ENCODE data around the gene SPACA7. TPM values are rescaled to one million over a fixed set of nuclear protein-coding genes. Genes with fewer than 3 reads are reported as not detected.

The SPACA7 gene
- total RNA-seq, 1 donor from 2014 or later = not detected

DNA sequence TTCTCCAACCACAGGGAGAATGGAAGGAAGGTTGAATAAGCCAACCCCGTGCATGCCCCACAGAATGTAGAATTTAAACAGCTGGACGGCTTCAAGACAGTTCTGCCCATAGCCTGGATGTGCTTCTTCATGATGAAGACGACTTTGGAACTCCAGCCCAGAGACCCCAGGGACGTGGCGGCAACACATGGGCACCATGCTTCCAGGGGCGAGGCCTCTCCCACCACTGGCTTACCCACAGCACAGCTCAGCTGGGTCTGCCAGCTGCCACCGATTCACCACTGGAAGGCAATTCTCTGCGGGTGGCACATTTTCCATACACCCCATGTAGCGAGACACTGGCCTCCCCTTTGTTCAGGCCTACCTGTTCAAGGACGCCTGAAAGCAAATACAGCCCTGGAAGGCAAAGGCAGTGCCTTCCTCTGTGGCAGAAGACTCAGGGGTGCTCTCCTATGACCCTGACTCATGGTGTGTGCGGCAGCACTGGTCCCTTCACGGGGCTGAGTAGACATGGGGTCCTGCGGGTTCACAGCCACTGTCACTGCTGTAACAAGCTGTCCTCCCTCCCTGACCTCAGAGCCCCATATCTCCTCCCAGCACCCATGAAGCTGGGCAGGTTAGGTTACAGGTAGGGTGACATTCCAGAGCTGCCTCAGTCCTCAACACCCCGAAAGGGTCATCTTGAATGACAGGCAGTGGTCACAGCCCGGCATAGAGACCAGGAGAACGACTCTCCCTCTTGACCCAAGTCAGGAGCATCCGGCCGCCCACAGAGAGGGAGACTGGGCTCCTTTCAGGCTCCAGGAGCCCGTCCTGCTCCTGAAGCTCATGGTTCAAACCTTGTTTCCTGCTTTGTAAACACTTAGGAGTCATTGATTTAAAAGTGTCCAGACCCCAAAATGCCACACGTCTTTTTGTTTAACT lies 72.7 kb downstream of the SPACA7 start:
- no peak for DNase-seq

DNA sequence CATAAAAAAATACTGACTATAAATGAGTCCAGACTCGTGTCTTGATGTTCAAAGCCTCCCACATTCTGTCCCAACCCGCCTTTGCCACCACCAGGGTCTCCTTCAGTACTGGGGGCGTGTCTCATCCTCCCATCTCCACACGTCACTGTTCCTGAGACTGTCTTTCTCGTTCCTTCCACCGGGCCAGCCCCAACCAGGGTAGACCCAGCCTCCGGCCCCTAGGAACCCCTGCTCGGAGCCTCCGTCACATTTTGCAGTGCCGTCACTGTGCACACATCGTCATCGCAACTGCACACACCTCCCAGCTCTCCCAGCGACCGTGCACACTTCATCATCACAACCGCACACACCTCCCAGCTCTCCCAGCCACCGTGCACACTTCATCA lies 73.4 kb downstream of the SPACA7 start:
- DNase-seq = no peak

DNA sequence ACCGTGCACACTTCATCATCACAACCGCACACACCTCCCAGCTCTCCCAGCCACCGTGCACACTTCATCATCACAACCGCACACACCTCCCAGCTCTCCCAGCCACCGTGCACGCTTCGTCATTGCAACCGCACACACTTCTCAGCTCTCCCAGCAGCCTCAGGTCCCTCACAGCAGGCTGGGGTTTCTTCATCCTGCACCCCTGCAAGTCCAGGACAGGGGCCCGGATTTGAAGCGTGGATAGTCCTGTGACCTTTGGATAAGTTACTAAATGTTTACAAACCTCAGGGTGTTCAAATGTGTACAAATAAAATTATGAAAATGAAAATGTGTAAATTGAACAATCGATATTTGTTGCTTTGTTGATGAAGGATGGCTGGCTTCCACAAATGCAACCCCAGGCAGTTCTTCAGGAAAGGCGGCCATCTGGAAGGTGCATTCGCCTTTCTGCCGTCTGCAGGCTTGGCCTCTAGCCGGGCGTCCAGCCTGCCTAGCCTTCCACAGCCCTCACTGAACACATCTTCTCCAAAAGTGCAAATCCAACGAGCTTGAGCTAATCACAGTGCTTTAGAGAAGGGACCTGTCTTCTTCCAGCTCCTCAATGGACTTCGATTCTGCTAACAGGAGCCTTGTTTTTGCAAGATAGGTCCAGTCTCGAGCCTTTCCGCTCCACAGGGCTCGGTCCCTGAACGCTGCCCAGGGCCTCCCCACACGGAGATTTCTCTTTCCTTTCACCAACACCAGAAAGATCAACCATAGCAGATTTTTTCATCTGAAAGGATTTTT lies 74.2 kb downstream of the SPACA7 start:
- DNase-seq = no peak

DNA sequence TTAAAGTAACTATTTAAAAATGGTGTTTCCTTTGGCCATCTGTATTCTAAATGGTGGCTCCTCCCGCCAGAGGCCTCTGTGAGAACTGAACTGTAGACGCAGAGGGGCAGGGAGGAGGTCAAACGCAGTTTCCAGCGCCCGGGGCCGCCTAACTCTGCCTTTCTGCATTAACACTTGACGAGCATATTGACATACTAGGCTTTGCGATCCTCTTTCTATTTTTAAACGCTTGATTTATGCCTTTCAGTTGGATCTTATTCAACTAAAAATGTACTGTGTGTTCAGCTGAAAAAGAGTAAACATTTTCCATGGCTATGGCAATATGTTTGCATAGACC lies 74.7 kb downstream of the SPACA7 start:
- DNase-seq = no peak

GRCh38 chr13:112451512-112452379 lies 75.6 kb downstream of the SPACA7 start:
- DNase-seq = no peak

GRCh38 chr13:112452380-112453206 lies 76.4 kb downstream of the SPACA7 start:
- DNase-seq = no peak

- no peak for DNase-seq
Measured at GRCh38 chr13:112453207-112453829, 77.2 kb downstream of the SPACA7 start.

DNA sequence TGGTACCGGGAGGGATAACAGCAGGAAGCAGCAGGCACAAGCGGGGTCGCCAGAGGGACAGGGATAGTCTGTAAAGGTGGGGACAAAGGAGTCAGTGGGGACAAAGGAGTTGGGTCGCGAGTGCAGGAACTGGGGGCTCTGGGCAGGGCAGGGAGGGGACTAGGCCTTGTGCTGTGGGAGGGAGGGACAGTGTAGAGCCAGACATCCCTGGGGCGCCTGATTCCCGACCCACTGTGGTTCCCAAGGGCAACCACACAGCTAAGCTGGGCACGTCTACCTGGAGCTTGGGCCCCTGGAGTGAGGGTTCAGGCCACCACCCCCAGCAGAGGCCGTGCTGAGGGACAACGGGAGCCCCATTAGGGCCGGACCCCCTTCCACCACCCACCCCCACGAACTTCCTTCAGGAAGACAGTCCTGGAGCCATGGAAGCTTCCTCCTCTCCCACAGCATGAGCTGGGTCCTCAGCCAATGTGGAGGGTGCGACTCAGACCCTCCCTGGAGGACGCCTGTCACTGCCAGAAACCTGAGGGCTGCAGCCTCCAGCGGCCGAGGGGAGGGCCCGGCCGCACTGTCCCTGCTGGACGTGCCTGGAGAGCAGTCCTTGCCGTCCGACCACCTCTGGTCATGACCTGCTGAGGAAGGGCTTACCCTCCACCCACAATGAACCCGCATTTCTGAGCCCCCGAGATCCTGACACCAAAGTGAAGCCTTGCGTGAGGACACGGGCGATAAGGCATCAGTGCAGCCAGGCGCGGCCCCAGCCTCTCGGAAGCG lies 77.9 kb downstream of the SPACA7 start:
- no peak for DNase-seq

DNA sequence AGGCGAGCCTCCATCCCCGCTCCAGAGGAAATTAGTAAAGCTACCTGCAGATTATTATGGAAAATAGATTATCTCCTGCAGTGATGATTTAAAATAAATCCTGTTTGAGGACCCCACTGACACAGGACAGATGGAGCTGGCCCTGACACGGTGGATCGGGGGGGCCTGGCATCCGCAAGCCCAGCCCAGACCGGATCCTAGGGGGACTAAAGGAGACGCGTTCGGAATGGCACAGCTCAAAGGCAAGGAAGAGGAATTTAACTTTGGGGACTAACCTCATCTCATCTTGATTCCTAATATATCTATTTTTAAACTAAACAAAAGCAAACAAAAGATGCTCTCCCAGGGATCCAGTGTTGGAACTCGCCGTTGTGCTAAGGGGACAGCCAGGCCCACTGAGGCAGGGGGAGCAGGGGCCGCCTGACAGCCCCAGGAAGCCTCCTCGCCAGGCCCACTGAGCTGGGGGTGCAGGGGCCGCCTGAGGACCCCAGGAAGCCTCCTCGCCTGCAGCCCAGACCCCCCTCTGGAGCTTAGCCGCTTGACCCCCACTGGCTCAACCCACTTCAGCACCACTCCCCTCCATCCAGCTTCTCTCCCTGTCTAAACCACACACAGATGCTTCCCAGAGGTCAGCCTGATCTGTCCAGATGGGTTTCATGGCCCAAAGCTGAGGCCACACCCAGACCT lies 78.6 kb downstream of the SPACA7 start:
- DNase-seq = no peak

GRCh38 chr13:112455476-112456059 lies 79.4 kb downstream of the SPACA7 start:
- DNase-seq = no peak

- DNase-seq = no peak
Measured at GRCh38 chr13:112456138-112457056, 80.2 kb downstream of the SPACA7 start.

- no peak for DNase-seq
Measured at GRCh38 chr13:112457081-112457480, 80.9 kb downstream of the SPACA7 start.

DNA sequence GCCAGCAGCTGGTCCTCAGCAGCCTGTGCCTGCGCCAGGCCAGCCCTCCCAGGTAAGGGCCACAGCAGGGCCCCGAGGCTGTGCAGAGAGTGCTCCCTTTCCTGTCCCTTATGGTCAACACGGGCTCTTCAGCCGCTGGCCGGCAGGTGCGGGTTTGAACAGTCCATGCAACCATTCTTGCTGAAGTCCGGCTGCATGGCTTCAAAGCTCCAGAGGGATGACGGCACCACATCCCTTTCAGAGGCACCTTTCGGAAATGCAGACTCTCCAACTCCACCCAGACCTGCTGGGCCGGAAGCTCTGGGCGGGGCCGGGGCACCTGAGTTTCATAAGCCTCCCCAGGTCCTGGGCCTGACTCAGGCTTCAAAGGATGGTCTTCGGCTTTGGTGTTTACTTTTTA lies 81.3 kb downstream of the SPACA7 start:
- DNase-seq = no peak

- no peak for DNase-seq
Measured at GRCh38 chr13:112462408-112462807, 86.3 kb downstream of the SPACA7 start.

DNA sequence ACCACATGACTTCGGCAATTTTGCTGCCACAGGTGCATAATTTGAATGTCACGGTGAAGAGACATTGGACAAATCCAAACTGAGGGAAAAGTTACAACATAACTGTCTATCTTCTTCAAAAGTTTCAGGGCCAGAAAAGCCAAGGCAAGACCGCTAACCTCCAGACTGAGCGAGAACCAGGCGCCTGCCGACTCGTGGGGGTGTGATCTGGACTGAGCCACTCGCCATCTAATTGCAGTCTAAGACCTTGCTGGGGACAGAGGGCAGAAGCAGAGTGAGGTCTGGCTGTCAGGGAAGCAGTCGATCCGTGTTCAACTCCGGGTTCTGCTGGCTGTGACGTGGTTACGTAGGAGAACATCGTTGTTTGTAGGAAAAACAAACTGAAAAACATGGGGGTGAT lies 88.6 kb downstream of the SPACA7 start:
- DNase-seq = no peak

GRCh38 chr13:112465251-112466131 lies 89.3 kb downstream of the SPACA7 start:
- DNase-seq = no peak

All from dermis blood vessel endothelial cell (primary cell).